HG03520 (cell line): ENCODE results near the gene OR51T1.
"Not testable (repeated sequence)": the region's sequence is repeated elsewhere in the genome, so short reads cannot be mapped to it uniquely, and the experiment has no call there.

Source experiments
- ATAC-seq: cut with Tn5 transposase; IDR thresholded peaks from one replicate; pipeline ENCODE4 v1.9.1; 2021; ENCODE audit warnings: mild to moderate bottlenecking, moderate library complexity; ENCODE audit not compliant: unreplicated experiment

Gene OR51T1, protein sequence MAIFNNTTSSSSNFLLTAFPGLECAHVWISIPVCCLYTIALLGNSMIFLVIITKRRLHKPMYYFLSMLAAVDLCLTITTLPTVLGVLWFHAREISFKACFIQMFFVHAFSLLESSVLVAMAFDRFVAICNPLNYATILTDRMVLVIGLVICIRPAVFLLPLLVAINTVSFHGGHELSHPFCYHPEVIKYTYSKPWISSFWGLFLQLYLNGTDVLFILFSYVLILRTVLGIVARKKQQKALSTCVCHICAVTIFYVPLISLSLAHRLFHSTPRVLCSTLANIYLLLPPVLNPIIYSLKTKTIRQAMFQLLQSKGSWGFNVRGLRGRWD

DNA sequence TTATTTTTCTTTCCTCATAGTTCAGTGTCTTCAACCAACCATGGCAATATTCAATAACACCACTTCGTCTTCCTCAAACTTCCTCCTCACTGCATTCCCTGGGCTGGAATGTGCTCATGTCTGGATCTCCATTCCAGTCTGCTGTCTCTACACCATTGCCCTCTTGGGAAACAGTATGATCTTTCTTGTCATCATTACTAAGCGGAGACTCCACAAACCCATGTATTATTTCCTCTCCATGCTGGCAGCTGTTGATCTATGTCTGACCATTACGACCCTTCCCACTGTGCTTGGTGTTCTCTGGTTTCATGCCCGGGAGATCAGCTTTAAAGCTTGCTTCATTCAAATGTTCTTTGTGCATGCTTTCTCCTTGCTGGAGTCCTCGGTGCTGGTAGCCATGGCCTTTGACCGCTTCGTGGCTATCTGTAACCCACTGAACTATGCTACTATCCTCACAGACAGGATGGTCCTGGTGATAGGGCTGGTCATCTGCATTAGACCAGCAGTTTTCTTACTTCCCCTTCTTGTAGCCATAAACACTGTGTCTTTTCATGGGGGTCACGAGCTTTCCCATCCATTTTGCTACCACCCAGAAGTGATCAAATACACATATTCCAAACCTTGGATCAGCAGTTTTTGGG lies at the start of gene OR51T1:
Gene OR51T1 (plus strand): TSS at position 41 of the 641 bp plus-strand sequence. CDS start 0 bp downstream, at position 41.
- ATAC-seq = no peak

DNA sequence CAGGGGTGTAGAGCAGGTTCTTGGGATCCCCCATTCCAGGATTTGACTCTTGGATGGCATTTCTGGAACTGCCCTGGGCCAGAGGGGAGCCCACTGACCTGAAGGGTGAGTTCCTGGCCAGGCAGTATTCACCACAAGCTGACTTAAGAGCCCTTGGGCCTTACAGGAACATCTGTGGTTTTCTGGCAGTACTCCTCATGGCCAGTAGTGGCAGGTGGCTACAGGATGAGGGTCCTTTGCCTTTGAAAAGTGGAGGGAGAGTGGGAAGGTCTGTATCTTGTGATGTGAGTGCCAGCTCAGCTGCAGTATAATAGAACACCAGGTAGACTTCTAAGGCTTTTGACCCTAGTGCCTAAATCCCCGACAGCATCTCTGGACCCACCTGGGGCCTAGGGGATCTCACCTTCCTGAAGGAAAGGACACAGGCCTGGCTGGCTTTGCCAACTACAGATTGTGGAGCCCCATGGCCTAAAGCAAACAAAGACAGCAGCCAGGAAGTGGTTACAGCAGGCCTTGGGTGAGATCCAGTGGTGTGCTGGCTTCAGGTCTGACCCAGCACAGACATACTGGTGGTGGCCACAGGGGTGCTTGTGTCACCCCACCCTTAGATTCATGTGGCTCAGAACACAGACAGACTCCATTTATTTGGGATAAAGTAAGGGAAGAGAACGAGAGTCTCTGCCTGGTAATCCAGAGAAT lies 41.7 kb upstream of the OR51T1 start:
- ATAC-seq = no peak

DNA sequence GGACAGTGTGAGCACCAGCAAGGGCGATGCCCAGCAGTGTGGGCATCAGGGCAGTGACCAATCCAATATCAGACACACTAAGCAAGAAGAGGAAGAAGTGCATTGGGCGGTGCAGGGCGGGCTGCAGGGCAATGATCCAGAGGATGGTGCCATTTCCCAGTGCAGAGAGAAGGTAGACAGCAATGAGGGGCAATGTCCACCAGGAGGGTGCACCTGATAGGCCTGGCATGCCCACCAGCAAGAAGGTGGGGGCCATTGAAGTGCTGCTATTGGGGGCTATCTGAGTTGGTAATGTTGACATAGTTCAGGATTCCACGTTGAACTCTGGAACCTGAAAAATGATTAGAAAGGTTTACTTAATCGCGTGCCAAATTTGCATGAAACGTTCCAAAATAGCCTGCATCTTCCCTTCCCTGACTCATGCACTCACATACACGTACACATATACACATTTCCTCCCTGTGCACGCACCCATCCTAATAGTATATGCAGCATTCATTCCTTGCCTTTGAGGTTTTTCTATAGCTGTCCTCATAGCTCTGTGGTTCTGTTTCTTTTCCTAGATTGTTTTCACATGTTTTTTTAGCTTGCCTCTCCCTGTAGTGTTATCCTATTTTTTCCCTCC lies 32.7 kb upstream of the OR51T1 start, which contains the start of gene OR51S1:
Gene OR51S1 (minus strand): TSS at position 301 of the 625 bp plus-strand sequence. CDS start 0 bp downstream, at position 301.
- no peak for ATAC-seq

DNA sequence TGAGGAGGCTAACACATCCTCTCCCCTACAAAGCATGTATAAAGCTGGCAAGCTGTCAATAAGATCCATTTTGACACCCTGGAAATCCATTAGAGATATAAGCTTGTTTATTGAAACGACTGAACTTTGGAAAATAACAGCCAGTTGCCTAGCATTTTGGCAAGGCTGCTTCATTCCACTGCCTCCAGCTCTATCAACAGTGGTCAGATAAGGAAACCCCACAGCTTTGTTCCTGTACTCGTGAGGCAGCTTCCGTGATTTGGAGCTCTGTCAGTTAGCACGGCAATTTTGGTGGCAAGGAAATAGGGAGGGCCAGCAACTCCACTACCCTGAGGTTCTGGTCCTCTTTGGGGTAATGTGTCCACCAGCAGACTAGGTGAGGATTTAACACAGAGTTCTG lies 30.7 kb upstream of the OR51T1 start:
- no peak for ATAC-seq

DNA sequence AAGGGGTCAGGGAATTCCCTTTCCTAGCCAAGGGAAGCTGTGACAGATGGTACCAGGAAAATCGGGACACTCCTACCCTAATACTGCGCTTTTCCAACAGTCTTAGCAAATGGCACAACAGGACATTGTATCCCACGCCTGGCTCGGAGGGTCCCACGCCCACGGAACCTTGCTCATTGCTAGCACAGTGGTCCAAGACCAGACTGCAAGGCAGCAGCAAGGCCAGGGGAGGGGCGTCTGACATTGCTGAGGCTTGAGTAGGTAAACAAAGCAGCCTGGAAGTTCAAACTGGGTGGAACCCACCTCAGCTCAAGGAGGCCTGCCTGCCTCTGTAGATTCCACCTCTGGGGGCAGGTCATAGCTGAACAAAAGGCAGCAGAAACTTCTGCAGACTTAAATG lies 27.4 kb upstream of the OR51T1 start:
- not testable (repeated sequence) for ATAC-seq

DNA sequence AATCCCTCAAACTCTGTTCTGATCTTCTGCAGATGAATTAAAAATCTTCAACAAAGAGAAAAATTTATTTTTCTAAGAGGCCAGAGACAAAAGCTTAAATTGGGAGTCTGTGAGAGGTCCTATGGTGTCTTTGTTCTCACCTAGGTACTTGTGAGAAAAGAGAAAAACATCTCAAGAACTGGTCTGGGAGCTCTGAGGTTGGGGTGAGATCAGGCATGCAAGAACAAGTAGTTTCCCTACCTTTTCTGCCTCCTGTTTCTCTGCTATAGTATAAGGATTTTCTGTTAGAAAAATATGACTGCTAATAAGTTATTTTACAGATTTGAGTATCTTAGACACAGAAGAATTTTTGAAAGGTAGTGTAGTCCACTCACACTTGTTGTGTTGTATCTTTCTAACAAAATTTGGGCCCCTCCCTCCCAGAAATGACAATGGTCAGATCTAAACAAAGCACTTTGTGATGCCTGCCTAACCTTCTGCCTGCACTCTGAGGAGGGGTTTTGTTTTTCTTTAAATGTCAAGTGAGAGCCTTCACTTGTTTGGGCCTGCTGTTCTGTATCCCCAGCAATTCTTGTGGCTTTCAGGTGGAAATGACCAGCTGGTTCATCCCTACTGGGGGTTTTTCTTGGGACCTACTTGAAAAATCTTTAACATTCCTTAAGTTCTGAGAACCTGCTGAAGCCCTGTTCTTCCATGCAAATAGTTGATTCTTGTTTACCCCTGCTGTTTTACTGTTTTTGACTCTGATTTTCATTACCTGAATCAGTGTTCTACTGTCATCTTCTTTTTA lies 19.1 kb upstream of the OR51T1 start:
- ATAC-seq = no peak

DNA sequence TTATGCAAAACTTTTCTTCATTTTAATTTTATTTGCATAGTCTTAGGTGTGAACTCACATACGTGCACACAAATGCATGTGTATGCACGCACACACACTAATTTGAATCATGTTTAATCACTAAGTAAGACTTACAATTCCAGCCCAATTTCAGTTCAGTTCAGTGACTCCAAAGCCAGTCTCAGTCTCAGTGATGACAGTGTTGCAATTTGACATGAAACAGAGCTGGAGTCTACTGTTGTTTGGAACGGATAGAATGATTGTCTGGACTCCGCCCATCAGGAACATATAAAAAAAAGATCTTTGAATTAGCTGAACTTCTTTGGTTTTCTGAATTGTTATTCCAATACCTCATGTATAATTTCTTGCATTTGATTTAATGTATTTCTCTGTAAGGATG lies 17.8 kb upstream of the OR51T1 start:
- ATAC-seq = no peak

DNA sequence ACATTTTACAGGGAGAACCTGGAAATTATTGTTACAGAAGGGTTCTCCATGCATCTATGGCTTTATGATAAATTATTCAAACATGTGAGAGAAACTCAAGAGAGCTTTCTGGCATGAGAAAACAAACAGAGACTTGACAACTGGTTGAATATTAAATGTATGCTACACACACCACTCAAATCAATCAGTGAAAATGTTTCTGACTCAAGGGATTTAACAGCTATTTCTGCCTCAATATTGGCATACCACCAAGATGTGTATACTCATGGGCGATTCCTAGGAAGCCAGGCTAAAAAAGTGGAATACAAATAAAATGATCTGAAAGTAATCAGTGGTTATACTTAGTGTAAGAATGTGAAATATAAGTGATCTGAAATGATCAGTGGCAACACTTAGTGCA lies 15.8 kb upstream of the OR51T1 start:
- ATAC-seq = no peak

DNA sequence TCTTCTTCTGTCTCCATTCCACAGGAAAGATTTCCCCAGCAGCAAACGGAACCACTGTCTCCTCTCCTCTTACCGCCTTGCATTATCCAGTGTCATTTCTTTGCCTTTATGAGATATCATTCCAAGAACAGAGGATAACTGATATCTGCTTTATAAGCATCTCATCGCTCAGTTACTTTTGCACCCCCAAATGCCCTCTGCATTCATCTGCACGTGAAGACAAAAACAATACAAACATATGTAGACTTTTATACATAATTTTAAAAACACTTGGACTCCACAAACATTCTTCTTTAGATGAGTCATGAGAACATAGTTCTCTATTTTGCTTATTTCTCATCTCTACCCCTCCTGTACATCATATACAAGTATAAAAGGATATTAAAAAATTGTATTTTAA lies 512 bp upstream of the OR51T1 start:
- ATAC-seq = no peak

DNA sequence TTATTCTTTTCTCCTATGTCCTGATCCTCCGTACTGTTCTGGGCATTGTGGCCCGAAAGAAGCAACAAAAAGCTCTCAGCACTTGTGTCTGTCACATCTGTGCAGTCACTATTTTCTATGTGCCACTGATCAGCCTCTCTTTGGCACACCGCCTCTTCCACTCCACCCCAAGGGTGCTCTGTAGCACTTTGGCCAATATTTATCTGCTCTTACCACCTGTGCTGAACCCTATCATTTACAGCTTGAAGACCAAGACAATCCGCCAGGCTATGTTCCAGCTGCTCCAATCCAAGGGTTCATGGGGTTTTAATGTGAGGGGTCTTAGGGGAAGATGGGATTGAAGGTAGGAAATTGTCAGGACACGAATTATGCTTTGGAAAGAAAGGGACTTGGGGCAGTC lies 843 bp downstream of the OR51T1 start:
- no peak for ATAC-seq

DNA sequence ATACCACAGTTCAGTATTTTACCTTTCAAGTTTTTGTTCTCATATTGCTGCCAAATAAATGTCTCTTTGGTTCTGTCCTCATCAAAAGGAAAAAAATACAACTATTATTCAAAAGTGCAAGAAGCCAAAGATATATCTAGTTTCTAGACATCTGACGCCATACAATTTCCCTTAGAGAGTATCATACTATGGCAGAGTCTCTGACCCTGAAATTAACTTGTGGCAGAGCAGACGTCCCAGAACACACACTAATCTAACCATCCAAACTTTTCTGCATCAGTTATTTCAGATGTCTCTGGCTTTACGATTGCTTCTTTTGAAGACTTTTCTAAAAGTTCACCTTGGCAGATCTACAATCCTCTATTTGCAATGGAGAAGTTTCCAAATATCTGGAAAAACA lies 2.7 kb downstream of the OR51T1 start:
- ATAC-seq = no peak

DNA sequence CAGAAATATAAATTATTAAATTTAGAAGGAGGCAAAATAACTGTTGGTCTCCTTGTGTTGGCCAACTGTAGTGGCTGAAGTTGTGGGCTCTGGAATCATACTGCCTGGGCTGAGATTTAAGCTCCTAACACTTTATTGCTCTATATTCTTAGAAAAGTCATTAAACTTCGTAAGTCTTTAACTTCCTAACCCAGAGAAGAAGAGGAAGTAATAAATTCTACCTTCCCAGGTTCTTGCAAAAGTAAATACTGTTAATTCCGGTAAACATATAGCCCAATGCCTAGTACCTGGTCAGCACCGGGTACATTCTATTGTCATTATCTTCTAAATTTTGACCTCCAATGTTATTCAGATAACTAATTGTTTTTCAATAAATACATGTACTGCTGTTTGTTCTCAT lies 4.5 kb downstream of the OR51T1 start:
- no peak for ATAC-seq

DNA sequence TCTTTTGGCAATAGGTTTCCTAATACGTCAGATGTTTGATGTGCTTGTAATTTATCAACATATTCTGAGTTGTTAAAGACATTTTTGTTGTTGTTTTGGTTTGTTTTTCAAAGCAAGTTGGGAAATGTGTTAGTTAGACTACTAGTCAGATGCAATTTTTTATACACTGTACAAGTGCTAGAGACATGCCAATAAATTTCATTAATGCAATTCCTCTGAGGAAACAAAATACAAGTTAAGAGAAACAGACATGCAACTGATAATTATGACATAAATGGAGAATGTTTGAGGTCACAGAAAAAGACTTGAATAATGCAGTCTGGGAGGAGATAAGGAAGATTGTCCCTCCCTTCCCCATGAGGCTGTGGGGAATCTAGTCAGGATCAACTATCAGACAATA lies 5.9 kb downstream of the OR51T1 start:
- no peak for ATAC-seq

DNA sequence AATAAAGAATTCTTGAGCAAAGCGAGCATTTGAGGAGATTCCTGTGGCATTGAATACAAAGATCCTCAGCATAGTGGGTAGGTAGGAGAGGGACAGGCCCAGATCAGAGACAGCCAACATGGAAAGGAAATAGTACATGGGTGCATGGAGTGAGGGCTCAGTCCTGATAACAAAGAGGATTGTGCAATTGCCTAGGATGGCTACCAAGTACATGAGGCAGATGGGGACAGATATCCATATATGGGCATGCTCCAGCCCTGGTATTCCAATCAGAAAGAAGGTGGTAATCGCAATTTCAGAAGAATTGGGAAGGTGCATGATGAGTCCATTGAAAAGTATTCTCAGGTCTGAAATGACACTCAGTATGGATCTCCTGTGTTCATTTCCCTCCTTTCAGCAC lies 8.6 kb downstream of the OR51T1 start:
- ATAC-seq = no peak

DNA sequence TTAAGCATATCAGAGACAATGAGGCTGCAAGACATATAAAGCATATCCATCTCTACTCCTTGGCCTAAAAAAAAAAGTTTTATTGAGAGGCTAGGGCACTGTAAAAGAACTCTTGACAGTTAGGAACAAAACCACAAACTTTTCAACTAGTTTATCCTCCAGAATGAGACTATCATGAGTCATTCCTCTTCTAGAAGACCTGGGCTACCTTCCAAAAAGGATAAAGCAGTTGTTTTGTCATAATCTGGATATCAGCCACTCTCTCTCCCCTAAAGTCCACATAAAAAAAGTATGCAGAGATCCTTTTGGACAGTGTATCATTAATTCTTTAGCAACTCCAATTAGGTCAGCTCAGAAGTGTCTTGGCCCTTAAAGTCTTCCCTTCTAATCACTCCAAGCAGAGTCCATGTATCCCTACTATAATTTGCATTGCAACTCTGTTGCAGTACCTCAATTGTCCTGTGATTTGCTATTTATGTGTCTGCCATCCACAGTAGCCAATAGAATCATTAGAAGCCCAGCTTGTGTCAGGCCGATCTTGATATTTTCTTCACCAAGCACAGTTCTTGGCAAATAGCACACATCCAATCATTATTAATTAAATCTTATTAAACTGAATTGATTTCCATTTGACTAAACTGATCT lies 10.4 kb downstream of the OR51T1 start:
- no peak for ATAC-seq

DNA sequence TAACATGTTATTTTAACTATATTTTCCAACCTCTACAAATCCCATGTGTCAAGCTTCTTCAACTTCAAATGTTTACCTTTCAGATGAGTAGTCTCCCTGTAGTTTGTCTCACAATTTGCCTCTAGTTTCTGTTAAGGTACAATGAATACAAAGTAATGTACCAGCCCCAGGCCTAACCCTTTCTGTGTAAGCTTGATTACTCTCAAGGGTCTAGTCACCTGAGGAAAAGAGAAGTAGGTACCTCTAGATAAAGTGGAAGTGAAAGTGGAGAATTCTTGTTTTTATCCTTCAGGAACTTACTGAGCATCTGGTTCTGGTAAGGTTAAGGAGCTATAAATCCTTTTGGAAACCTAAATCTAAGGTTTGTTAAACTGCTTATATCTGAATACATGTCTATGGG lies 21.8 kb downstream of the OR51T1 start, which contains the start of gene OR51A7:
Gene OR51A7 (plus strand): TSS at position 300 of the 400 bp plus-strand sequence. CDS start 3,587 bp downstream, outside the sequence.
- no peak for ATAC-seq

DNA sequence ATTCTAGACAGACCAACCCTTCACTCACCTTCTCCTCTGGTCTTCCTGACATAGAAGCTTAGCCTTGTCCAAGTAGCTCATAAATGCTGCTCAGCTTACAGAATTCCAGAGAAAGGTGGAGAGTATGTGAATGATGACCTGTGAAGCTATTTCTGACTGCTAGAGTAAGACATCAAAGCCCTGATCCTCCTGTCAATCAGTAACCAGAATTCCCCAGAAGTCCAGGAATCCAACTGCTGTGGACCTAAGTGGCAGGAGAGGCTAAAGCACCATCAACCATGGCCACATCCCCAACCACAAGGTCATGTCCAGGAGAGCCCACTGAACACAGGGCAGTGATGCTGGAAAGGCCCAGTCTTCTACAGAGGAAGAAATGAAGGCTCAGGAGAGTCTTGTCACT lies 34.9 kb downstream of the OR51T1 start:
- ATAC-seq = no peak

DNA sequence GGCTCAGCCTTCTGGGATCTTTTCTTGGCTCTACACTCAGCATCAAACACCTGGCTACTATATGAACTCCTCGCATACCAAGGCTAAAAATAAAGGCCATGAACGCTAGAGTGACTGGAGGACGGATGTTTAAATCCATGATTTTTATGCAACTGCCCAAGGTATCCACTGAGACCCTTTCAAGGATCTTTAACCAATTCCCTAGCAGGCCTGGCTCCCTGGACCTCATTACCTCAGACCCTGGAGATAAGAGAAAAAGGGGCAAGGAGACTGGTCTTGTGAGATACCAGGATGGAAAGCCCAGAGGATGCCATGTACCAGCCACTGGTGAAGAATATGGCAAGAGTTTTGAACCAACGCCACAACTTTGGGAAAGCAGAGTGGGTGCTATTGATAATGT lies 37.5 kb downstream of the OR51T1 start, which contains the start of gene OR51G2:
Gene OR51G2 (minus strand): TSS at position 101 of the 400 bp plus-strand sequence. CDS start 3,687 bp downstream, outside the sequence.
- no peak for ATAC-seq

DNA sequence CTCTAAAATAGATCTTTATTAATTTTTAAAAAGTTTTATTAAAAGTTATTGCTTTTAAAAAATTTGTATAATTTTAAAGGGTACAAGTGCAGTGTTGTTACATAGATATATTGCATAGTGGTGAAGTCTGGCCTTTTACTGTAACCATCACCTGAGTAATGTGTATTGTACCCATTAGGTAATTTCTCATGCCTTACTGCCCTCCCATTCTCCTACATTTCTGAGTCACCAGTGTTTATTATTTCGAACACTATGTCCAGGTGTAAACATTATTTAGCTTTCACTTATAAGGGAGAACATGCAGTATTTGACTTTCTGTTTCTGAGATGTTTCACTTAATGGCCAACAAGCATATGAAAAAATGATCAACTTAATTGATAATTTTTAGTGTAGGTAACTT lies 40.1 kb downstream of the OR51T1 start:
- ATAC-seq = no peak

DNA sequence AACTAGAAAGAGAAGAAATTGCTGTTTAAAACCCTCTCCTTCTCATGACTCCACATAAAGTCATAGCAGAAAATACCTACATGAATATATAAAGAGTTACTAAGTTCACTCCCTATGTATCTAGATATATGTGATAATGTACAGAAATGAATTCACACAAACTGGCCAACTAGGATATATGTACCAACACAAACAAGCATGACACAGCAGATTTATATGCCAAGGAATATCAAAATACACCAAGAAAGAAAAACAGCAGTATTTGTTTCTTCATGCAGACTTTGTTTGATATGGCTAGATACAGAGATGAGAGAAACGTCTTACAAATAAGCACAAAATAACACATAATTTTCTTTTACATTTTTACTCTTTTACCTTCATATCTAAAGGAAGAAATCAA lies 40.6 kb downstream of the OR51T1 start:
- no peak for ATAC-seq
